GM12878 (cell line): ENCODE results near the gene CBX7. TPM values are rescaled to one million over a fixed set of nuclear protein-coding genes. Genes with fewer than 3 reads are reported as not detected.

Experiments
- BHLHE40 ChIP-seq, 2 experiments: fragments of 450-650 bp in 1 of 2; IDR thresholded peaks; 2 replicates each; pipeline ENCODE4 v1.6.1; 2011 to 2017; ENCODE audit warnings: low read depth in 2 of 2, borderline replicate concordance in 1 of 2, improper control_type of control experiment in 1 of 2, low read length in 1 of 2, mild to moderate bottlenecking in 1 of 2
- BMI1 ChIP-seq: fragments of 450-650 bp; IDR thresholded peaks from 2 replicates; pipeline ENCODE4 v1.6.1; 2016; ENCODE audit warnings: mild to moderate bottlenecking, moderate library complexity, borderline replicate concordance
- CREM ChIP-seq: IDR thresholded peaks from 2 replicates; pipeline ENCODE4 v1.6.1; 2014; ENCODE audit warnings: antibody characterized with exemption, low read depth
- DPF2 ChIP-seq: fragments of 450-650 bp; IDR thresholded peaks from 2 replicates; pipeline ENCODE4 v1.6.1; 2017; ENCODE audit warnings: mild to moderate bottlenecking
- EGR1 ChIP-seq, 2 experiments: IDR thresholded peaks; 1 replicate in 1 of 2; 2 replicates in 1 of 2; pipeline ENCODE4 v1.6.1; 2011 to 2012; ENCODE audit warnings: low read depth in 2 of 2, low read length in 2 of 2, borderline replicate concordance in 1 of 2, mild to moderate bottlenecking in 1 of 2, moderate library complexity in 1 of 2
- EP300 ChIP-seq, 2 experiments: fragments of 150-350 bp in 1 of 2; IDR thresholded peaks; 2 replicates each; pipeline ENCODE4 v1.6.1; 2011 to 2012; ENCODE audit warnings: low read depth in 2 of 2, low read length in 2 of 2, borderline replicate concordance in 1 of 2, improper control_type of control experiment in 1 of 2, inconsistent platforms in 1 of 2; ENCODE audit not compliant: control insufficient read depth in 1 of 2
- FOXM1 ChIP-seq: IDR thresholded peaks from 2 replicates; pipeline ENCODE4 v1.6.1; 2012; ENCODE audit warnings: low read depth, mild to moderate bottlenecking, inconsistent platforms, low read length, moderate library complexity
- HCFC1 ChIP-seq: fragments of 150-350 bp; IDR thresholded peaks from 2 replicates; pipeline ENCODE4 v1.6.1; 2014; ENCODE audit warnings: low read length
- IKZF1 ChIP-seq: fragments of 450-650 bp; conservative IDR thresholded peaks from 2 replicates; pipeline ENCODE4 v1.6.1; 2017; ENCODE audit warnings: antibody characterized with exemption, mild to moderate bottlenecking
- JUND ChIP-seq: IDR thresholded peaks from 2 replicates; pipeline ENCODE4 v1.6.1; 2012; ENCODE audit warnings: low read depth, mild to moderate bottlenecking, low read length, improper control_type of control experiment, moderate library complexity
- LARP7 ChIP-seq: fragments of 450-650 bp; IDR thresholded peaks from 2 replicates; pipeline ENCODE4 v1.6.1; 2017; ENCODE audit warnings: mild to moderate bottlenecking
- MXI1 ChIP-seq: fragments of 150-350 bp; IDR thresholded peaks from 2 replicates; pipeline ENCODE4 v1.6.1; 2011; ENCODE audit warnings: low read depth, mild to moderate bottlenecking, inconsistent platforms, low read length, improper control_type of control experiment
- NR2F1 ChIP-seq: fragments of 450-650 bp; conservative IDR thresholded peaks from 2 replicates; pipeline ENCODE4 v1.6.1; 2017; ENCODE audit warnings: mild to moderate bottlenecking
- NRF1 ChIP-seq: conservative IDR thresholded peaks from 2 replicates; pipeline ENCODE4 v1.6.1; 2011; ENCODE audit warnings: mild to moderate bottlenecking, low read depth, low read length, improper control_type of control experiment
- POLR2A ChIP-seq: IDR thresholded peaks from 2 replicates; pipeline ENCODE4 v1.6.1; 2011; ENCODE audit warnings: low read depth, mild to moderate bottlenecking, low read length
- POU2F2 ChIP-seq: IDR thresholded peaks from 3 replicates; pipeline ENCODE4 v1.6.1; 2011; ENCODE audit warnings: low read depth, mild to moderate bottlenecking, low read length, borderline replicate concordance
- RB1 ChIP-seq: fragments of 450-650 bp; formaldehyde crosslinking; IDR thresholded peaks from 2 replicates; pipeline ENCODE4 v1.6.1; 2017; ENCODE audit warnings: mild to moderate bottlenecking, borderline replicate concordance
- RELA ChIP-seq: fragments of 450-650 bp; IDR thresholded peaks from 2 replicates; pipeline ENCODE4 v1.8.0; 2014; ENCODE audit warnings: borderline replicate concordance; ENCODE audit not compliant: partially characterized antibody
- RUNX3 ChIP-seq: IDR thresholded peaks from 2 replicates; pipeline ENCODE4 v1.6.1; 2012; ENCODE audit warnings: low read length, inconsistent platforms
- SIN3A ChIP-seq: IDR thresholded peaks from 2 replicates; pipeline ENCODE4 v1.6.1; 2012; ENCODE audit warnings: low read depth, low read length, improper control_type of control experiment
- SRF ChIP-seq, 2 experiments: IDR thresholded peaks; 2 replicates each; pipeline ENCODE4 v1.6.1; 2011; ENCODE audit warnings: low read depth in 2 of 2, low read length in 2 of 2, mild to moderate bottlenecking in 1 of 2, moderate library complexity in 1 of 2
- TBL1XR1 ChIP-seq: IDR thresholded peaks from 2 replicates; pipeline ENCODE4 v1.6.1; 2012; ENCODE audit warnings: low read depth, low read length, improper control_type of control experiment
- ZNF207 ChIP-seq: fragments of 450-650 bp; IDR thresholded peaks from 2 replicates; pipeline ENCODE4 v1.6.1; 2014; ENCODE audit warnings: antibody characterized with exemption, mild to moderate bottlenecking, borderline replicate concordance
- polyA plus RNA-seq, 11 experiments: library from polyadenylated mRNA; depleted of rRNA in 4 of 11; unstranded in 6 of 11; stranded (reverse) in 5 of 11; fragments of >200 nt; fragmentation: Nextera tagmentation in 4 of 11; fragmentation: Illumina TruSeq in 1 of 11; extraction: Ambion mirVana in 4 of 11; extraction: Trizol in 1 of 11; gene quantifications; 1 replicate in 1 of 11; 2 replicates in 10 of 11; pipeline versions ENCODE4 v1.2.1 to v1.2.3, GENCODE V29; 2011 to 2016; ENCODE audit warnings: inconsistent platforms in 2 of 11, missing spikeins in 2 of 11, low read depth in 1 of 11
- total RNA-seq, 4 experiments: library from RNA; depleted of rRNA in 3 of 4; stranded (reverse); fragments of >200 nt in 3 of 4; fragmentation: Illumina TruSeq in 1 of 4; extraction: Trizol in 1 of 4; gene quantifications; 2 replicates each; pipeline versions ENCODE4 v1.2.1 to v1.2.3, GENCODE V29; 2013 to 2021
- TF ChIP-seq, protein P1 (sequence below): fragments of 450-650 bp; conservative IDR thresholded peaks from 2 replicates; pipeline ENCODE4 v1.6.1; 2017; ENCODE audit warnings: mild to moderate bottlenecking, moderate library complexity
- TF ChIP-seq, protein P2 (sequence below): IDR thresholded peaks from 2 replicates; pipeline ENCODE4 v1.6.1; 2012; ENCODE audit warnings: low read depth, low read length, improper control_type of control experiment
- TF ChIP-seq, protein P3 (sequence below): IDR thresholded peaks from 2 replicates; pipeline ENCODE4 v1.6.1; 2012; ENCODE audit warnings: low read depth, low read length, improper control_type of control experiment

The CBX7 gene
- total and polyA plus RNA-seq, 10 of the 15 experiments (the other 5 are each of a cell fraction or from before 2014, with no cell fraction given) = 0.18 to 17.2 (median 5.6) TPM

DNA sequence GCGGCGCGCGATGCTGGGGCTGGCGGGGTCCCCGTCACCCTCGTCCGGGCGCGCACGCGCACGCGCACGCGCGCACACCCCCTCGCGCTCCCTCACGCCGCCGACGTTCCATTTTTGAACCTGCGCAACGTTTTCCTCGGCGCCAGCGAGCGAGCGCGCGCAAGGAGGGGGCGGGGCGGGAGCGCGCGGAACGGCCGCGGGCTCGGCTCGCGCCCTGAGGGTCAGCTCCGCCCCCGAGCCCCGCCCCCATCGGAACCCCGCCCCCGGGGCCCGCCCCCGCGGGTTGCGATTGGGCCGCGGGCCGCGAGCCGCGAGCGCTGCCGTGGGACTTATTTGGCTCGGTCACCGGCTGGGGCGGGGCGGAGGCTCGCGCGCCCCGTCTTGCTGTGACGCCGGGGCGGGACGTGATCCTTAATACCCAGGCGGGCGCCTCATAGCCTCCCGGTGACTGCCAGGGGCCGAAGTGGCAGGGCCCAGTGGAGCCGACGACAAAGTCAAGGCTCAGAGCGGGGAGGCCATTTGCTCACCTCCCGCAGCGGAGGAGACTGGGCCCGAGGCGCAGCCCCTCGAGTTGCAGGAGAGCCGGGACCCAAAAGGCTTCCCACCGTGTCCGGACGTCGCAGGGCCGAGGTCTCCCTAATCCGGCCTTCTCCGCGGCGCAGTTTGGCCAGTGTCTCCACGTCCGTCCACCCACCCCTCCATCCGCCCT, at the start of gene CBX7 (continued):
- TF ChIP-seq LARP7 (0 out of 2 replicates have a peak, but pooled peaks have one; percentile 25), JUND (no peak), IKZF1 (peak; percentile 70), ZNF207 (0 out of 2 replicates have a peak, but pooled peaks have one; percentile 48), NRF1 (peak; percentile 73), RELA (no peak), MXI1 (peak; percentile 97), CREM (0 out of 2 replicates have a peak, but pooled peaks have one; percentile 33), DPF2 (peak; percentile 38), HCFC1 (peak; percentile 20; the same call in 1 of the 2 replicates), RUNX3 (no peak), BMI1 (no peak), EP300 (IDR thresholded peaks at IDR 0.05; ENCODE audit: borderline replicate concordance in 1 of 2, control insufficient read depth in 1 of 2, low read depth in 2 of 2, low read length in 2 of 2) (no peak), POU2F2 (0 out of 3 replicates have a peak, but pooled peaks have one; percentile 14), SIN3A (peak; percentile 13; the same call in 1 of the 2 replicates), POLR2A (peak; percentile 73), RB1 (peak; percentile 35; the same call in 1 of the 2 replicates), NR2F1 (peak; percentile 77), SRF (IDR thresholded peaks at IDR 0.05; ENCODE audit: low read depth in 2 of 2, low read length in 2 of 2) (peak; percentile 84 to 93), FOXM1 (no peak), TBL1XR1 (no peak), EGR1 (IDR thresholded peaks at IDR 0.05; ENCODE audit: borderline replicate concordance in 1 of 2, low read depth in 2 of 2, low read length in 2 of 2) (peak; percentile 76 to 91), BHLHE40 (IDR thresholded peaks at IDR 0.05; ENCODE audit: borderline replicate concordance in 1 of 2, low read depth in 2 of 2, low read length in 1 of 2) (peak; percentile 40 to 80; a peak in 2 of 4 replicates)
- TF ChIP-seq, protein P1, sequence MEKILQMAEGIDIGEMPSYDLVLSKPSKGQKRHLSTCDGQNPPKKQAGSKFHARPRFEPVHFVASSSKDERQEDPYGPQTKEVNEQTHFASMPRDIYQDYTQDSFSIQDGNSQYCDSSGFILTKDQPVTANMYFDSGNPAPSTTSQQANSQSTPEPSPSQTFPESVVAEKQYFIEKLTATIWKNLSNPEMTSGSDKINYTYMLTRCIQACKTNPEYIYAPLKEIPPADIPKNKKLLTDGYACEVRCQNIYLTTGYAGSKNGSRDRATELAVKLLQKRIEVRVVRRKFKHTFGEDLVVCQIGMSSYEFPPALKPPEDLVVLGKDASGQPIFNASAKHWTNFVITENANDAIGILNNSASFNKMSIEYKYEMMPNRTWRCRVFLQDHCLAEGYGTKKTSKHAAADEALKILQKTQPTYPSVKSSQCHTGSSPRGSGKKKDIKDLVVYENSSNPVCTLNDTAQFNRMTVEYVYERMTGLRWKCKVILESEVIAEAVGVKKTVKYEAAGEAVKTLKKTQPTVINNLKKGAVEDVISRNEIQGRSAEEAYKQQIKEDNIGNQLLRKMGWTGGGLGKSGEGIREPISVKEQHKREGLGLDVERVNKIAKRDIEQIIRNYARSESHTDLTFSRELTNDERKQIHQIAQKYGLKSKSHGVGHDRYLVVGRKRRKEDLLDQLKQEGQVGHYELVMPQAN = peak; percentile 32; the same call in 1 of the 2 replicates
- TF ChIP-seq, protein P2, sequence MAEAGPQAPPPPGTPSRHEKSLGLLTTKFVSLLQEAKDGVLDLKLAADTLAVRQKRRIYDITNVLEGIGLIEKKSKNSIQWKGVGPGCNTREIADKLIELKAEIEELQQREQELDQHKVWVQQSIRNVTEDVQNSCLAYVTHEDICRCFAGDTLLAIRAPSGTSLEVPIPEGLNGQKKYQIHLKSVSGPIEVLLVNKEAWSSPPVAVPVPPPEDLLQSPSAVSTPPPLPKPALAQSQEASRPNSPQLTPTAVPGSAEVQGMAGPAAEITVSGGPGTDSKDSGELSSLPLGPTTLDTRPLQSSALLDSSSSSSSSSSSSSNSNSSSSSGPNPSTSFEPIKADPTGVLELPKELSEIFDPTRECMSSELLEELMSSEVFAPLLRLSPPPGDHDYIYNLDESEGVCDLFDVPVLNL = peak; percentile 59
- TF ChIP-seq, protein P3, sequence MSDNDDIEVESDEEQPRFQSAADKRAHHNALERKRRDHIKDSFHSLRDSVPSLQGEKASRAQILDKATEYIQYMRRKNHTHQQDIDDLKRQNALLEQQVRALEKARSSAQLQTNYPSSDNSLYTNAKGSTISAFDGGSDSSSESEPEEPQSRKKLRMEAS = 0 out of 2 replicates have a peak, but pooled peaks have one; percentile 42
- TF ChIP-seq, all 136 proteins: peak for 28
